ENCODE results near the gene GALNT12.

The GALNT12 gene

DNA sequence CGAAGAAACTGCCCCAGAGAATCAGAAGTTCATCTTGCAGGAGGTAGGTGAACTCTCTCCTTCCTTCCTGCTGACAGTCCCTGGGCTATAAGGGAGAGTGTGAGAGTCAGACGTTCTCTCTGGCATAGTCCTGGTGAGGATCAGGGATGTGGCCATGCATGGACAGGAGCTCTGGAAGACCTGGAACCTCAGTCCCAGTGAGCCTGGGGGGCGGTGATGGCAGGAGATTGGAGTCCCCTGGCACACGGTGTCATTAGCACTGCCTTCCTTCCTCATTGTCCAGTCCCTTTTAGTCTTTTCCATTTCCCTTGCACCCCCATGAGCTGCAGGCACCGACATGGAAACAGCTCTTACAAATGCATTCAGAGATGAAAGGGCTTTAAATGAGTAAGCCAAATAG, 38.6 kb downstream of the GALNT12 start:
- H3K4me1 ChIP-seq (ENCODE audit: control insufficient read depth, insufficient read depth, low read length, poor library complexity, severe bottlenecking): no peaks in the 10 kb centered on the region
- H3K36me3 ChIP-seq (ENCODE audit: control insufficient read depth, insufficient read depth, low read length): peaks cover 8% of the 10 kb centered on the region
- no peak overlapping the region for H3K4me3 ChIP-seq (ENCODE audit: insufficient read depth, low read depth, low read length, poor library complexity, severe bottlenecking)
- no peak overlapping the region for H3K27ac ChIP-seq (ENCODE audit: insufficient read depth, low read length, poor library complexity, severe bottlenecking)
- H3K9me3 ChIP-seq (ENCODE audit: control insufficient read depth, low read length): no peaks in the 10 kb centered on the region
- DNase-seq: no peak
- no peaks in the 10 kb centered on the region for H3K27me3 ChIP-seq (replicated peaks; ENCODE audit: control insufficient read depth, insufficient read depth, low read length, poor library complexity, severe bottlenecking)

DNA sequence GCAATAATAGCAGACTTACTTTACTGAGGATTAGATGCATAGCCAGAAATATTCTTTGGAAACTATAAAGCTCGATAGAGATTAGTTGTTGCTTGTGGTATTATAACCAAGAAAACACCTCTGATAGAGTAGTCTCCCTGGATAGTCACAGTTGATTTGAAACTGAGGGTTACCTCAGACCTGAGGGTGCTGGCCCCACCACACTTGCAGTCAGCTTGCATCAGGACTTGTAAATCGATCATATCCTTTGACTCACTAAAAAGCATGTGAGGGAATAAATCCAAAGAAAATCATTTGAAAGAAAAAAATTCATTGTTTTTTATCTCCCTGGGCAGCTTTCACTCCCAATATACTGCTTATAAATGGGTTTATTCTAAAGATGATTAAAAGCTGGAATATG, 39.4 kb downstream of the GALNT12 start:
- Histone ChIP-seq H3K9me3 (ENCODE audit: control insufficient read depth, low read length) (no peaks in the 10 kb centered on the region), H3K27ac (ENCODE audit: insufficient read depth, low read length, poor library complexity, severe bottlenecking) (no peak overlapping the region), H3K4me3 (ENCODE audit: insufficient read depth, low read depth, low read length, poor library complexity, severe bottlenecking) (no peak overlapping the region), H3K36me3 (ENCODE audit: control insufficient read depth, insufficient read depth, low read length) (peaks cover 8% of the 10 kb centered on the region), H3K27me3 (replicated peaks; ENCODE audit: control insufficient read depth, insufficient read depth, low read length, poor library complexity, severe bottlenecking) (no peaks in the 10 kb centered on the region), H3K4me1 (ENCODE audit: control insufficient read depth, insufficient read depth, low read length, poor library complexity, severe bottlenecking) (no peaks in the 10 kb centered on the region)
- no peak for DNase-seq

DNA sequence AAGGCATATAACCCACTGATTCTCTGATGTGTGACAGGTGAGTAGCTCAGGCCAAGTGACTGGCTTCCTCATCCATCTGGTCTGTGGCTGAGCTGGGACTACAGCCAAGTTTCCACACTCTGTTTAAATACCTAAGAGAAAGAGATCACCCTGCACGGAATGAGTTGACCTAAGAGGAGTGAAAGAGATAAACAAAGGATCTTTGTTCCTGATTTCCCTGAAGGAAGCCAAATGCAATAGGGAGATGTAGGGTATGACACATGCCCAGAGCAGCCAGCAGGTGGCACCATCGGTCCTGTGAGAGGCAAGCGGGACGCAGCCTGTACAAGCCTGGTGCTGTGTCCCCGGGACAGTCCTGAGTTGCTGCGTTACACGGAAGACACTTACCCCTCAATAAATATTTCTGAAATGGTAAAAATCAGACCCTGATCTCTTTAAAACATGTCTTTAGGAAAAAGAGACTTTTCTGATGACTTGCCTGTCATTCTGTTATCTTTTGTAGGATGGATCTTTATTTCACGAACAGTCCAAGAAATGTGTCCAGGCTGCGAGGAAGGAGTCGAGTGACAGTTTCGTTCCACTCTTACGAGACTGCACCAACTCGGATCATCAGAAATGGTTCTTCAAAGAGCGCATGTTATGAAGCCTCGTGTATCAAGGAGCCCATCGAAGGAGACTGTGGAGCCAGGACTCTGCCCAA, 41.1 kb downstream of the GALNT12 start:
- no peak overlapping the region for H3K27ac ChIP-seq (ENCODE audit: insufficient read depth, low read length, poor library complexity, severe bottlenecking)
- H3K27me3 ChIP-seq (replicated peaks; ENCODE audit: control insufficient read depth, insufficient read depth, low read length, poor library complexity, severe bottlenecking): no peaks in the 10 kb centered on the region
- peak; percentile 31 to 54 (median 33) for DNase-seq
- peaks cover 8% of the 10 kb centered on the region for H3K36me3 ChIP-seq (ENCODE audit: control insufficient read depth, insufficient read depth, low read length)
- H3K9me3 ChIP-seq (ENCODE audit: control insufficient read depth, low read length): no peaks in the 10 kb centered on the region
- no peaks in the 10 kb centered on the region for H3K4me1 ChIP-seq (ENCODE audit: control insufficient read depth, insufficient read depth, low read length, poor library complexity, severe bottlenecking)
- no peak overlapping the region for H3K4me3 ChIP-seq (ENCODE audit: insufficient read depth, low read depth, low read length, poor library complexity, severe bottlenecking)

DNA sequence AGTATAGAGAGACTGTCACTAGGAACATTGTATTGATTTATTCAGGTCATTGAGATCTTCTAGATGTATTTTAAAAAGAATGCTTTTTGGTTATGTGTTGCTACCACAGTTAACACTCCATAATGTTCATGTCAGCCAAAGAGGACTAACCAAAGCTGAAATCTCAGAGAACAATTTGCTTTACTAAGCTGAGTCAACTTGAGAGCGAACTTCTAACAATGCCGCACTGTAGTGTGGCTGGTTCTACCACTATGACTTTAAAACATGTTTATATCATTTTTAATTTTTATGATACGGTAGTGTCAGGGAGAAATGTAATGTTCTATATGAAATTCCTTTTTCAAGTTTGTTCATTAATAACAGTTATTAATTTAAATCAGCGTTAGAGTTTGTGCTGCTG, 42.1 kb downstream of the GALNT12 start:
- DNase-seq: no peak
- Histone ChIP-seq H3K4me1 (ENCODE audit: control insufficient read depth, insufficient read depth, low read length, poor library complexity, severe bottlenecking) (no peaks in the 10 kb centered on the region), H3K27me3 (replicated peaks; ENCODE audit: control insufficient read depth, insufficient read depth, low read length, poor library complexity, severe bottlenecking) (no peaks in the 10 kb centered on the region), H3K4me3 (ENCODE audit: insufficient read depth, low read depth, low read length, poor library complexity, severe bottlenecking) (no peak overlapping the region), H3K27ac (ENCODE audit: insufficient read depth, low read length, poor library complexity, severe bottlenecking) (no peak overlapping the region), H3K9me3 (ENCODE audit: control insufficient read depth, low read length) (no peaks in the 10 kb centered on the region), H3K36me3 (ENCODE audit: control insufficient read depth, insufficient read depth, low read length) (peaks cover 8% of the 10 kb centered on the region)

DNA sequence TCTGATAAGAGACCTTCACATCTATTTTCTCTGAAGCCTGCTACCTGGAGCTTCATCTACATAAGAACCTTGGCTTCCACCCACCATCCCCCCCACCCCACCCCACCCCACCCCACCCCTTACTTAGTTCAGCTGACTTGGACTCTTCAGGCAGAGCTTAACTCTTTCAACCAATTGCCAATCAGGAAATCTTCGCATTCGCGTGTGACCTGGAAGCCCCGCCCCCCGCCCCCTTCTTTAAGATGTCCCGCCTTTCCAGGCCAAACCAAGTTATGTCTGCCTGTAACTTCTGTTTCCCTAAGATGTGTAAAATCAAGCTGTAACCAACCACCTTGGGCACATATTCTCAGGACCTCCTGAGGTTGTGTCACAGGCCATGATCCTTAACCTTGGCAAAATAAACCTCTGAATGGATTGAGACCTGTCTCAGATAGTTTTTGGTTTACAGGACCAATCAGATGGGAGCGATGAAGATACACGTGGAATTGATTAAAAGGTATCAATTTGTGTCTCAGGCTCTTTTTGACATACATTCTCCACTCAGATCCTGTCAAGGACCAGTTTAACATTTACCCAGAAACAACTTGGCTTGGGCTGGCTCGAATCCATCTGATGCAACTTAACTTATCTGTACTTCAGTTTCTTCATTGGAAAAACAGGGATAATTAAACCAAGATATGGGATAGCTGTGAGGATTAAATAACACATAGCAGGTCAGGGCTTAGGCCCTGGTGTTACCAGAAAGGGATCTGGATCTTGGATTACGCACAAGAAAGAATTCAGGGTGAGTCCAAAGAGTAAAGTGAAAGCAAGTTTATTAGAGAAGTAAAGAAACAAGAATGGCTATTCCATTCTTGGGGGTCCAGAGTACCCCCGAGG, 43.6 kb downstream of the GALNT12 start:
- H3K27me3 ChIP-seq (replicated peaks; ENCODE audit: control insufficient read depth, insufficient read depth, low read length, poor library complexity, severe bottlenecking): no peaks in the 10 kb centered on the region
- H3K4me3 ChIP-seq (ENCODE audit: insufficient read depth, low read depth, low read length, poor library complexity, severe bottlenecking): no peak overlapping the region
- H3K27ac ChIP-seq (ENCODE audit: insufficient read depth, low read length, poor library complexity, severe bottlenecking): no peak overlapping the region
- no peaks in the 10 kb centered on the region for H3K4me1 ChIP-seq (ENCODE audit: control insufficient read depth, insufficient read depth, low read length, poor library complexity, severe bottlenecking)
- DNase-seq: no peak
- H3K36me3 ChIP-seq (ENCODE audit: control insufficient read depth, insufficient read depth, low read length): no peaks in the 10 kb centered on the region
- no peaks in the 10 kb centered on the region for H3K9me3 ChIP-seq (ENCODE audit: control insufficient read depth, low read length)

DNA sequence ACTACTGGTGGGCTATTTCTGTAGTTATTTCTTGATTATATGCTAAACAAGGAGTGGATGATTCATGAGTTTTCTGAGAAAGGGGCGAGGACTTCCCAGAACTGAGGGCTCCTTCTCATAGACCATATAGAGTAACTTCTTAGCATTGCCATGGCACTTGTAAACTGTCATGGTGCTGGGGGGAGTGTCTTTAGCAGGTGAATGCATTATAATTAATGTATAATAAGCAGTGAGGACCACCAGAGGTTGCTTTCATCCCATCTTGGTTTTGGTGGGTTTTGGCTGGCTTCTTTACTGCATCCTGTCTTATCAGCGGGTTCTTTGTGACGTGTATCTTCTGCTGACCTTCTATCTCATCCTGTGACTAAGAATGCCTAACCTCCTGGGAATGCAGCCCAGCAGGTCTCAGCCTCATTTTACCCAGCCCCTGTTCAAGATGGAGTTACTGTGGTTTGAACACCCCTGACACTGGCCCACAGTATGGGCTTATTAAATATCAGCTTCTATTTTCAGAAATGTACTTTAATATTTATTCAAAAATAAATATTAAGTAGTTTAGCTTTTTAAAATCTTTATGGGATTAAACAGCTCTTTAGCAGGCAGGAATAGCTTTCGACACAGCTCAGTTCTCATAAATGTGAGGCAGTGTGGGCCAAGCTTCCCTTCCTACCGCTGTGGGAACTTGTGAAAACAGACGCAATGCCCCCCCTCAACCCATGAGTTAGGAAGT, 44.4 kb downstream of the GALNT12 start:
- Histone ChIP-seq H3K27ac (ENCODE audit: insufficient read depth, low read length, poor library complexity, severe bottlenecking) (no peak overlapping the region), H3K9me3 (ENCODE audit: control insufficient read depth, low read length) (no peaks in the 10 kb centered on the region), H3K36me3 (ENCODE audit: control insufficient read depth, insufficient read depth, low read length) (no peaks in the 10 kb centered on the region), H3K4me1 (ENCODE audit: control insufficient read depth, insufficient read depth, low read length, poor library complexity, severe bottlenecking) (no peaks in the 10 kb centered on the region), H3K27me3 (replicated peaks; ENCODE audit: control insufficient read depth, insufficient read depth, low read length, poor library complexity, severe bottlenecking) (no peaks in the 10 kb centered on the region), H3K4me3 (ENCODE audit: insufficient read depth, low read depth, low read length, poor library complexity, severe bottlenecking) (no peak overlapping the region)
- DNase-seq: no peak

- Histone ChIP-seq H3K4me3 (ENCODE audit: insufficient read depth, low read depth, low read length, poor library complexity, severe bottlenecking) (no peak overlapping the region), H3K9me3 (ENCODE audit: control insufficient read depth, low read length) (no peaks in the 10 kb centered on the region), H3K27ac (ENCODE audit: insufficient read depth, low read length, poor library complexity, severe bottlenecking) (no peak overlapping the region), H3K36me3 (ENCODE audit: control insufficient read depth, insufficient read depth, low read length) (no peaks in the 10 kb centered on the region), H3K27me3 (replicated peaks; ENCODE audit: control insufficient read depth, insufficient read depth, low read length, poor library complexity, severe bottlenecking) (no peaks in the 10 kb centered on the region), H3K4me1 (ENCODE audit: control insufficient read depth, insufficient read depth, low read length, poor library complexity, severe bottlenecking) (no peaks in the 10 kb centered on the region)
- DNase-seq: no peak
Observed at GRCh38 chr9:98852460-98852734, 44.9 kb downstream of the GALNT12 start.

- no peak overlapping the region for H3K4me3 ChIP-seq (ENCODE audit: insufficient read depth, low read depth, low read length, poor library complexity, severe bottlenecking)
- no peak for DNase-seq
- H3K27me3 ChIP-seq (replicated peaks; ENCODE audit: control insufficient read depth, insufficient read depth, low read length, poor library complexity, severe bottlenecking): no peaks in the 10 kb centered on the region
- H3K36me3 ChIP-seq (ENCODE audit: control insufficient read depth, insufficient read depth, low read length): no peaks in the 10 kb centered on the region
- H3K4me1 ChIP-seq (ENCODE audit: control insufficient read depth, insufficient read depth, low read length, poor library complexity, severe bottlenecking): no peaks in the 10 kb centered on the region
- no peak overlapping the region for H3K27ac ChIP-seq (ENCODE audit: insufficient read depth, low read length, poor library complexity, severe bottlenecking)
- no peaks in the 10 kb centered on the region for H3K9me3 ChIP-seq (ENCODE audit: control insufficient read depth, low read length)
Observed at GRCh38 chr9:98852961-98853360, 45.5 kb downstream of the GALNT12 start.

DNA sequence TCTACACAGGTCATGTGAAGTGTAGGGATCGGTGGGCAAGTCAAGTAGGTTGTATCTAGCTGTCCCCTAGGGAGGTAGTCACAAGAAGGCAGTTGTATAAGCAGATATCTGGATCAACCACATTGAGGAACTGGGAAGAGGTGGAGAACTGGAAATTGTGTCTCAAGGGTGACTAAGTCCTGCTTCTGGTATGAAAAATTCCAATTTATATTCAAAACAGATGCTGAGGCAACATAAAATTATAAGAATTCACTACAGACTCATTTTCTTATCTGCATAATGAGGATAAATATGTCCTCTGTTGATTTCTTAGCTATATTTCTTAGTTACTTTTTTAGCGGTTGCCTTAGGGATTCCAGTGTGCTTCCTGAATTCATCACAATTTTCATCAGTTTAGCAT, 46.8 kb downstream of the GALNT12 start:
- no peaks in the 10 kb centered on the region for H3K4me1 ChIP-seq (ENCODE audit: control insufficient read depth, insufficient read depth, low read length, poor library complexity, severe bottlenecking)
- no peaks in the 10 kb centered on the region for H3K36me3 ChIP-seq (ENCODE audit: control insufficient read depth, insufficient read depth, low read length)
- H3K9me3 ChIP-seq (ENCODE audit: control insufficient read depth, low read length): no peaks in the 10 kb centered on the region
- no peak for DNase-seq
- no peaks in the 10 kb centered on the region for H3K27me3 ChIP-seq (replicated peaks; ENCODE audit: control insufficient read depth, insufficient read depth, low read length, poor library complexity, severe bottlenecking)
- H3K27ac ChIP-seq (ENCODE audit: insufficient read depth, low read length, poor library complexity, severe bottlenecking): no peak overlapping the region
- no peak overlapping the region for H3K4me3 ChIP-seq (ENCODE audit: insufficient read depth, low read depth, low read length, poor library complexity, severe bottlenecking)

DNA sequence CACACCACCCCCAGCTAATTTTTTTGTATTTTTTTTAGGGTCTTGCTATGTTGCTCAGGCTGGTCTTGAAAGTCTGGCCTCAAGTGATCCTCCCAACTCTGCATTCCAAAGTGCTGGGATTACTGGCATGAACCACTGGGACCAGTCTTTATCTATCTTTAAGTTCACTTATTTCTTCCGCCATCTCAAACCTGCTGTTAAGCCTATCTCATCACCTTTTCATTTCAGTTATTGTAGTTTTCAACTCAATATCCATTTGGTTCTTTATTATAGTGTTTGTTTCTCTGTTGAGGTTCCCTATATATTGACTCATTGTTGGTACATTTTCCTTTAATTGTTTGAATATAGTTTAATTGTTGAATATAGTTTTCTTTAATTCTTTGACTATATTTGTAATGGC, 48.1 kb downstream of the GALNT12 start:
- no peak overlapping the region for H3K4me3 ChIP-seq (ENCODE audit: insufficient read depth, low read depth, low read length, poor library complexity, severe bottlenecking)
- H3K9me3 ChIP-seq (ENCODE audit: control insufficient read depth, low read length): no peaks in the 10 kb centered on the region
- H3K27ac ChIP-seq (ENCODE audit: insufficient read depth, low read length, poor library complexity, severe bottlenecking): no peak overlapping the region
- H3K4me1 ChIP-seq (ENCODE audit: control insufficient read depth, insufficient read depth, low read length, poor library complexity, severe bottlenecking): no peaks in the 10 kb centered on the region
- no peaks in the 10 kb centered on the region for H3K27me3 ChIP-seq (replicated peaks; ENCODE audit: control insufficient read depth, insufficient read depth, low read length, poor library complexity, severe bottlenecking)
- H3K36me3 ChIP-seq (ENCODE audit: control insufficient read depth, insufficient read depth, low read length): no peaks in the 10 kb centered on the region
- no peak for DNase-seq

Data from effector memory CD4-positive, alpha-beta T cell (primary cell).